AG10803 (cell line): ENCODE measurements around the gene ZFC3H1.

Experiments
- DNase-seq: peaks from one replicate; pipeline ENCODE4 v3.0.0; 2010; ENCODE audit warnings: low read depth
- H3K4me3 ChIP-seq: 2 replicates; pipeline ENCODE4 v1.5.1; 2011; ENCODE audit warnings: mild to moderate bottlenecking, low read length, control low read depth
- TF ChIP-seq, protein P1 (sequence below): conservative IDR thresholded peaks from 2 replicates; pipeline ENCODE4 v1.5.1; 2011; ENCODE audit warnings: mild to moderate bottlenecking, low read length, control low read depth, inconsistent platforms

ZFC3H1 gene

GRCh38 chr12:71655907-71656306 lies 7.7 kb downstream of the ZFC3H1 start:
- no peak for DNase-seq
- TF ChIP-seq, protein P1, sequence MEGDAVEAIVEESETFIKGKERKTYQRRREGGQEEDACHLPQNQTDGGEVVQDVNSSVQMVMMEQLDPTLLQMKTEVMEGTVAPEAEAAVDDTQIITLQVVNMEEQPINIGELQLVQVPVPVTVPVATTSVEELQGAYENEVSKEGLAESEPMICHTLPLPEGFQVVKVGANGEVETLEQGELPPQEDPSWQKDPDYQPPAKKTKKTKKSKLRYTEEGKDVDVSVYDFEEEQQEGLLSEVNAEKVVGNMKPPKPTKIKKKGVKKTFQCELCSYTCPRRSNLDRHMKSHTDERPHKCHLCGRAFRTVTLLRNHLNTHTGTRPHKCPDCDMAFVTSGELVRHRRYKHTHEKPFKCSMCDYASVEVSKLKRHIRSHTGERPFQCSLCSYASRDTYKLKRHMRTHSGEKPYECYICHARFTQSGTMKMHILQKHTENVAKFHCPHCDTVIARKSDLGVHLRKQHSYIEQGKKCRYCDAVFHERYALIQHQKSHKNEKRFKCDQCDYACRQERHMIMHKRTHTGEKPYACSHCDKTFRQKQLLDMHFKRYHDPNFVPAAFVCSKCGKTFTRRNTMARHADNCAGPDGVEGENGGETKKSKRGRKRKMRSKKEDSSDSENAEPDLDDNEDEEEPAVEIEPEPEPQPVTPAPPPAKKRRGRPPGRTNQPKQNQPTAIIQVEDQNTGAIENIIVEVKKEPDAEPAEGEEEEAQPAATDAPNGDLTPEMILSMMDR = no peak
- H3K4me3 ChIP-seq = no peak overlapping the region

DNA sequence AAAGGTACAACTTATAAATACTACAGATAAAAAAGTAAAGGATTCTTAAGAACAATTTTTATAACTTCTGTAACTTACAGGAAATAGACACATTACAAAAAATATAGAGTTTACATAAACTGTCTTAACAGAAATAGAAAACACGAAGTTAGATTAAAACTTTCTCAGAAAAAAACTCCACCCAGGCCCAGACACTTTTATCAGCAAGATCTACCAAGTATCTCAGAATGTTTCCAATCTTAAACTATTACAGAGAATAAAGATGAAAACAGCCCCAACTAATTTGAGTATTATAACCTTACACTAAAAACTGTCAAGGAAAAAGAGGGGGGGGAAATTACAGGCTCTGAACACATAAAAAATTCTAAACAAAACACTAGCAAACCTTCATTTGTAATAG lies 8.2 kb downstream of the ZFC3H1 start:
- no peak for DNase-seq
- no peak overlapping the region for H3K4me3 ChIP-seq
- TF ChIP-seq, protein P1 = no peak

DNA sequence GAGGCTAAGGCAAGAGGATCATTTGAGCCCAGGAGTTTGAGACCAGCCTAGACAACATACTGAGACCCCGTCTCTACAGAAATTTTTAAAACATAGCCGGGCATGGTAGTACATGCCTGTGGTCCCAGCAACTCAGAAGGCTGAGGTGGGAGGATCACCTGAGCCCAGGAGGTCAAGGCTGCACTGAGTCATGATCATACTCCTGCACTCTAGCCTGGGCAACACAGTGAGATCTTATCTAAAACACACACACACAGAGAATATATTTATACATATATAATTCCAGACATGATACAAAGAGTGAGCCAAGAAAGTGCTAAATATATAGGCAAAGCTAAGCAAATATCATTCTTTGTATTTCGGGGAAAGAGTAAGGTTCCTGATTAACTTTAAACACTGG lies 9.4 kb downstream of the ZFC3H1 start:
- DNase-seq = no peak
- no peak overlapping the region for H3K4me3 ChIP-seq
- TF ChIP-seq, protein P1 = no peak

DNA sequence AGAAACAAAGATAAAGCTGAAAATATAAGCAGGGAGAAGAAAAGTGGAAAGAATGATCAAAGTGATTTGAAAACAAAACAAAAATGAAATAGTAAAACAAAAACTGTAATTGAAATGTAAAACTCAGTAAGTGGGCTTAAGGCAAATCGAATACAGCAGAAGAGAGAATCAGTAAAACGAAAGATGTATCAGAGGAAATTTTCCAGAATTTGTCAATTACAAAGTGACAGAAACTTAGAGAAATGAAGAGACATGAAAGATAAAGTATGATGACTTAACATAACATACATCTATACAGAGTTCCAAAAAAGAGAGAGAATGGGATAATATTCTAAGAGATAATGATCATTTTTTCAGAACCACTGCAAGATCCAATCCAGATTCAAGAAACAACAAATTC lies 10.5 kb downstream of the ZFC3H1 start:
- no peak overlapping the region for H3K4me3 ChIP-seq
- TF ChIP-seq, protein P1 = no peak
- no peak for DNase-seq

GRCh38 chr12:71652656-71653055 lies 11.0 kb downstream of the ZFC3H1 start:
- no peak overlapping the region for H3K4me3 ChIP-seq
- TF ChIP-seq, protein P1 = no peak
- DNase-seq = peak; percentile 71

- no peak overlapping the region for H3K4me3 ChIP-seq
- TF ChIP-seq, protein P1 = no peak
- DNase-seq = no peak
Measured at GRCh38 chr12:71649401-71649800, 14.2 kb downstream of the ZFC3H1 start.

DNA sequence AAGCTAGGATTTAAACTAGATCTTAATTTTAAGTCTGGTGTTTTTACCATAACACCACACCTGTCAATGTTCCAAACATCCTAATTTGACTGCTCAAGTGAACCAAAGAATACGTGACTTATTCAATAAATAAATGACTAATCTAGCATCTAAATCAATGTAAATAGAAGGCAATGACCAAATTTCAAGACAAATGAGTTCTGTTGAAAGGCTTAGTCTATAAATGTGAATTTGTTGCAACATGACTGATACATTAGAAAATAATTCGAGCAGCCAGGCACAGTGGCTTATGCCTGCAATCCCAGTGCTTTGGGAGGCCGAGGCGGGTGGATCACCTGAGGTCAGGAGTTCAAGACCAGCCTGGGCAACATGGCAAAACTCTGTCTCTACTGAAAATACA lies 15.1 kb downstream of the ZFC3H1 start:
- TF ChIP-seq, protein P1 = no peak
- DNase-seq = no peak

More for the DNA sequence above, 15.1 kb downstream of the ZFC3H1 start:
- no peak overlapping the region for H3K4me3 ChIP-seq
